Measurements from ENCODE around the gene EVPL. TPM values are rescaled to one million over a fixed set of nuclear protein-coding genes. Genes with fewer than 3 reads are reported as not detected.
"Not testable (repeated sequence)": the region's sequence is repeated elsewhere in the genome, so short reads cannot be mapped to it uniquely, and the experiment has no call there.

Gene EVPL
- total RNA-seq, 1 donor from 2014 or later, result under 0.01 TPM

GRCh38 chr17:76058264-76058663 is 31.2 kb upstream of the EVPL start:
- peaks cover 61 to 71% (median 64%) of the 10 kb centered on the region in 3 donors for H3K36me3 ChIP-seq (ENCODE audit: control insufficient read depth in 3 of 3, insufficient read depth in 3 of 3, low read length in 3 of 3)
- not testable (repeated sequence) for H3K9ac ChIP-seq (ENCODE audit: low read depth in 1 of 3, low read length in 3 of 3); H3K27me3 ChIP-seq (ENCODE audit: control insufficient read depth in 3 of 3, insufficient read depth in 3 of 3, low read length in 3 of 3); H3K27ac ChIP-seq (ENCODE audit: low read depth, low read length); H3K9me3 ChIP-seq (ENCODE audit: control insufficient read depth in 3 of 3, low read length in 3 of 3); H3K4me1 ChIP-seq (ENCODE audit: control insufficient read depth in 3 of 3, insufficient read depth in 3 of 3, low read length in 3 of 3); H3K4me3 ChIP-seq (ENCODE audit: low read length in 3 of 3)

GRCh38 chr17:76056882-76057281 is 29.8 kb upstream of the EVPL start:
- Histone ChIP-seq H3K9me3 (ENCODE audit: control insufficient read depth in 3 of 3, low read length in 3 of 3) (no peaks in the 10 kb centered on the region), H3K9ac (ENCODE audit: low read depth in 1 of 3, low read length in 3 of 3) (no peak overlapping the region), H3K4me3 (ENCODE audit: low read length in 3 of 3) (no peak overlapping the region), H3K4me1 (ENCODE audit: control insufficient read depth in 3 of 3, insufficient read depth in 3 of 3, low read length in 3 of 3) (no peaks in the 10 kb centered on the region), H3K36me3 (ENCODE audit: control insufficient read depth in 3 of 3, insufficient read depth in 3 of 3, low read length in 3 of 3) (peaks cover 63 to 66% (median 66%) of the 10 kb centered on the region in 3 donors), H3K27me3 (ENCODE audit: control insufficient read depth in 3 of 3, insufficient read depth in 3 of 3, low read length in 3 of 3) (no peaks in the 10 kb centered on the region), H3K27ac (ENCODE audit: low read depth, low read length) (no peak overlapping the region)

GRCh38 chr17:76054112-76054476 is 27.0 kb upstream of the EVPL start:
- Histone ChIP-seq H3K27ac (ENCODE audit: low read depth, low read length) (no peak overlapping the region), H3K4me3 (ENCODE audit: low read length in 3 of 3) (no peak overlapping the region), H3K4me1 (ENCODE audit: control insufficient read depth in 3 of 3, insufficient read depth in 3 of 3, low read length in 3 of 3) (peaks cover 0 to 3% (median 0%) of the 10 kb centered on the region in 3 donors), H3K9ac (ENCODE audit: low read depth in 1 of 3, low read length in 3 of 3) (no peak overlapping the region), H3K36me3 (ENCODE audit: control insufficient read depth in 3 of 3, insufficient read depth in 3 of 3, low read length in 3 of 3) (peaks cover 58 to 67% (median 63%) of the 10 kb centered on the region in 3 donors), H3K9me3 (ENCODE audit: control insufficient read depth in 3 of 3, low read length in 3 of 3) (no peaks in the 10 kb centered on the region), H3K27me3 (ENCODE audit: control insufficient read depth in 3 of 3, insufficient read depth in 3 of 3, low read length in 3 of 3) (no peaks in the 10 kb centered on the region)

- H3K27ac ChIP-seq (ENCODE audit: low read depth, low read length), result no peak overlapping the region
- peaks cover 0 to 3% (median 0%) of the 10 kb centered on the region in 3 donors for H3K4me1 ChIP-seq (ENCODE audit: control insufficient read depth in 3 of 3, insufficient read depth in 3 of 3, low read length in 3 of 3)
- H3K27me3 ChIP-seq (ENCODE audit: control insufficient read depth in 3 of 3, insufficient read depth in 3 of 3, low read length in 3 of 3), result no peaks in the 10 kb centered on the region
- H3K36me3 ChIP-seq (ENCODE audit: control insufficient read depth in 3 of 3, insufficient read depth in 3 of 3, low read length in 3 of 3), result peaks cover 58 to 66% (median 63%) of the 10 kb centered on the region in 3 donors
- no peak overlapping the region for H3K4me3 ChIP-seq (ENCODE audit: low read length in 3 of 3)
- H3K9me3 ChIP-seq (ENCODE audit: control insufficient read depth in 3 of 3, low read length in 3 of 3), result no peaks in the 10 kb centered on the region
- H3K9ac ChIP-seq (ENCODE audit: low read depth in 1 of 3, low read length in 3 of 3), result no peak overlapping the region
Measured at GRCh38 chr17:76053246-76054111, 26.4 kb upstream of the EVPL start.

GRCh38 chr17:76051561-76051960 is 24.5 kb upstream of the EVPL start:
- Histone ChIP-seq H3K4me1 (ENCODE audit: control insufficient read depth in 3 of 3, insufficient read depth in 3 of 3, low read length in 3 of 3) (peaks cover 0 to 3% (median 0%) of the 10 kb centered on the region in 3 donors), H3K4me3 (ENCODE audit: low read length in 3 of 3) (no peak overlapping the region), H3K27ac (ENCODE audit: low read depth, low read length) (no peak overlapping the region), H3K9ac (ENCODE audit: low read depth in 1 of 3, low read length in 3 of 3) (no peak overlapping the region), H3K27me3 (ENCODE audit: control insufficient read depth in 3 of 3, insufficient read depth in 3 of 3, low read length in 3 of 3) (no peaks in the 10 kb centered on the region), H3K36me3 (ENCODE audit: control insufficient read depth in 3 of 3, insufficient read depth in 3 of 3, low read length in 3 of 3) (peaks cover 56 to 63% (median 60%) of the 10 kb centered on the region in 3 donors), H3K9me3 (ENCODE audit: control insufficient read depth in 3 of 3, low read length in 3 of 3) (no peaks in the 10 kb centered on the region)

- Histone ChIP-seq H3K9me3 (ENCODE audit: control insufficient read depth in 3 of 3, low read length in 3 of 3) (no peaks in the 10 kb centered on the region), H3K9ac (ENCODE audit: low read depth in 1 of 3, low read length in 3 of 3) (no peak overlapping the region), H3K4me3 (ENCODE audit: low read length in 3 of 3) (no peak overlapping the region), H3K36me3 (ENCODE audit: control insufficient read depth in 3 of 3, insufficient read depth in 3 of 3, low read length in 3 of 3) (peaks cover 56 to 60% (median 60%) of the 10 kb centered on the region in 3 donors), H3K27me3 (ENCODE audit: control insufficient read depth in 3 of 3, insufficient read depth in 3 of 3, low read length in 3 of 3) (no peaks in the 10 kb centered on the region), H3K27ac (ENCODE audit: low read depth, low read length) (no peak overlapping the region), H3K4me1 (ENCODE audit: control insufficient read depth in 3 of 3, insufficient read depth in 3 of 3, low read length in 3 of 3) (peaks cover 0 to 3% (median 0%) of the 10 kb centered on the region in 3 donors)
Measured at GRCh38 chr17:76050538-76051467, 23.7 kb upstream of the EVPL start.

GRCh38 chr17:76049836-76050537 is 22.9 kb upstream of the EVPL start:
- Histone ChIP-seq H3K36me3 (ENCODE audit: control insufficient read depth in 3 of 3, insufficient read depth in 3 of 3, low read length in 3 of 3) (peaks cover 60 to 68% (median 65%) of the 10 kb centered on the region in 3 donors), H3K9ac (ENCODE audit: low read depth in 1 of 3, low read length in 3 of 3) (no peak overlapping the region), H3K4me3 (ENCODE audit: low read length in 3 of 3) (no peak overlapping the region), H3K27ac (ENCODE audit: low read depth, low read length) (no peak overlapping the region), H3K27me3 (ENCODE audit: control insufficient read depth in 3 of 3, insufficient read depth in 3 of 3, low read length in 3 of 3) (no peaks in the 10 kb centered on the region), H3K4me1 (ENCODE audit: control insufficient read depth in 3 of 3, insufficient read depth in 3 of 3, low read length in 3 of 3) (peaks cover 0 to 3% (median 0%) of the 10 kb centered on the region in 3 donors), H3K9me3 (ENCODE audit: control insufficient read depth in 3 of 3, low read length in 3 of 3) (no peaks in the 10 kb centered on the region)

GRCh38 chr17:76049239-76049638 is 22.1 kb upstream of the EVPL start:
- Histone ChIP-seq H3K4me3 (ENCODE audit: low read length in 3 of 3) (no peak overlapping the region), H3K36me3 (ENCODE audit: control insufficient read depth in 3 of 3, insufficient read depth in 3 of 3, low read length in 3 of 3) (peaks cover 67 to 74% (median 72%) of the 10 kb centered on the region in 3 donors), H3K27ac (ENCODE audit: low read depth, low read length) (no peak overlapping the region), H3K27me3 (ENCODE audit: control insufficient read depth in 3 of 3, insufficient read depth in 3 of 3, low read length in 3 of 3) (no peaks in the 10 kb centered on the region), H3K9me3 (ENCODE audit: control insufficient read depth in 3 of 3, low read length in 3 of 3) (no peaks in the 10 kb centered on the region), H3K9ac (ENCODE audit: low read depth in 1 of 3, low read length in 3 of 3) (no peak overlapping the region), H3K4me1 (ENCODE audit: control insufficient read depth in 3 of 3, insufficient read depth in 3 of 3, low read length in 3 of 3) (peaks cover 0 to 3% (median 0%) of the 10 kb centered on the region in 3 donors)

GRCh38 chr17:76048711-76049110 is 21.6 kb upstream of the EVPL start:
- no peak overlapping the region for H3K9ac ChIP-seq (ENCODE audit: low read depth in 1 of 3, low read length in 3 of 3)
- H3K9me3 ChIP-seq (ENCODE audit: control insufficient read depth in 3 of 3, low read length in 3 of 3), result no peaks in the 10 kb centered on the region
- H3K27me3 ChIP-seq (ENCODE audit: control insufficient read depth in 3 of 3, insufficient read depth in 3 of 3, low read length in 3 of 3), result no peaks in the 10 kb centered on the region
- no peak overlapping the region for H3K4me3 ChIP-seq (ENCODE audit: low read length in 3 of 3)
- peaks cover 68 to 75% (median 74%) of the 10 kb centered on the region in 3 donors for H3K36me3 ChIP-seq (ENCODE audit: control insufficient read depth in 3 of 3, insufficient read depth in 3 of 3, low read length in 3 of 3)
- H3K27ac ChIP-seq (ENCODE audit: low read depth, low read length), result no peak overlapping the region
- peaks cover 0 to 3% (median 0%) of the 10 kb centered on the region in 3 donors for H3K4me1 ChIP-seq (ENCODE audit: control insufficient read depth in 3 of 3, insufficient read depth in 3 of 3, low read length in 3 of 3)
